GM12878 (cell line): ENCODE results near the gene CFAP61. TPM values are rescaled to one million over a fixed set of nuclear protein-coding genes. Genes with fewer than 3 reads are reported as not detected.

Source experiments
- ATAC-seq: fragments of 200-7000 bp; cut with Tn5 transposase; 3 replicates; pipeline ENCODE4 v1.9.1; 2020; ENCODE audit warnings: mild to moderate bottlenecking, moderate library complexity
- BruUV-seq: library from RNA; stranded (reverse); fragments of 400-500 nt; replicated peaks from 2 replicates; lab custom pipeline; 2021; lab: Mats Ljungman, UMichigan
- CTCF ChIA-PET: fragments of 300-600 bp; sonication (Branson Sonifier 250); formaldehyde crosslinking; extraction: SDS; loops from one replicate; lab custom pipeline; 2021; ENCODE audit warnings: inconsistent platforms; lab: Yijun Ruan, JAX
- POLR2A ChIA-PET: fragments of 350-600 bp; formaldehyde crosslinking; extraction: SDS; loops from one replicate; lab custom pipeline; 2021; ENCODE audit warnings: inconsistent platforms; lab: Charles Lee
- RAD21 ChIA-PET: fragments of 300-600 bp; sonication (Branson Sonifier 250); formaldehyde crosslinking; loops from one replicate; lab custom pipeline; 2023; ENCODE audit warnings: antibody characterized with exemption; ENCODE audit not compliant: unreplicated experiment; lab: Charles Lee
- SMC1A ChIA-PET: fragments of 300-600 bp; sonication (Branson Sonifier 250); formaldehyde crosslinking; loops from one replicate; lab custom pipeline; 2023; ENCODE audit not compliant: unreplicated experiment, uncharacterized antibody; lab: Charles Lee
- DNase-seq: peaks from one replicate; pipeline ENCODE4 v3.0.0-alpha.2; 2011; ENCODE audit warnings: low read depth, low spot score
- FAIRE-seq: peaks from 3 replicates; lab custom pipeline; 2011; peaks lifted over from hg19 to GRCh38; lab: Jason Lieb, UNC
- H2AFZ ChIP-seq: 2 replicates; pipeline ENCODE4 v1.6.0; 2011; ENCODE audit warnings: low read depth, low read length, control low read depth; ENCODE audit not compliant: control insufficient read depth
- H3K27ac ChIP-seq: 2 replicates; pipeline ENCODE4 v1.5.1; 2011; ENCODE audit warnings: control low read depth; ENCODE audit not compliant: control insufficient read depth, insufficient read depth
- H3K27me3 ChIP-seq, 2 experiments: replicated peaks in 1 of 2; 2 replicates each; pipeline versions ENCODE4 v1.6.0 to v1.6.1; 2011; ENCODE audit warnings: low read length in 1 of 2; ENCODE audit not compliant: control insufficient read depth in 2 of 2, insufficient read depth in 2 of 2
- H3K36me3 ChIP-seq, 2 experiments: 2 replicates each; pipeline ENCODE4 v1.5.1; 2011; ENCODE audit warnings: low read length in 1 of 2; ENCODE audit not compliant: control insufficient read depth in 2 of 2, insufficient read depth in 2 of 2
- H3K4me1 ChIP-seq: 2 replicates; pipeline ENCODE4 v1.6.1; 2011; ENCODE audit warnings: mild to moderate bottlenecking, low read length, moderate library complexity, mixed read lengths; ENCODE audit not compliant: control insufficient read depth, insufficient read depth
- H3K4me2 ChIP-seq: 2 replicates; pipeline ENCODE4 v1.6.0; 2011; ENCODE audit warnings: control low read depth; ENCODE audit not compliant: control insufficient read depth, insufficient read depth
- H3K4me3 ChIP-seq: fragments of 200-600 bp; sonication (generic); 2 replicates; pipeline ENCODE4 v1.5.1; 2016
- H3K79me2 ChIP-seq: 2 replicates; pipeline ENCODE4 v1.6.0; 2011; ENCODE audit warnings: low read length; ENCODE audit not compliant: control insufficient read depth, insufficient read depth
- H3K9ac ChIP-seq: 2 replicates; pipeline ENCODE4 v1.8.0; 2011; ENCODE audit warnings: low read length, control low read depth, mixed read lengths; ENCODE audit not compliant: control insufficient read depth, insufficient read depth
- H3K9me3 ChIP-seq: replicated peaks from 3 replicates; pipeline ENCODE4 v1.5.1; 2011; ENCODE audit warnings: mild to moderate bottlenecking, low read length; ENCODE audit not compliant: control insufficient read depth, insufficient read depth
- H4K20me1 ChIP-seq: 2 replicates; pipeline ENCODE4 v1.6.0; 2011; ENCODE audit not compliant: control insufficient read depth, insufficient read depth
- BMI1 ChIP-seq: fragments of 450-650 bp; IDR thresholded peaks from 2 replicates; pipeline ENCODE4 v1.6.1; 2016; ENCODE audit warnings: mild to moderate bottlenecking, moderate library complexity, borderline replicate concordance
- HSF1 ChIP-seq: fragments of 150-350 bp; IDR thresholded peaks from 2 replicates; pipeline ENCODE4 v1.6.1; 2014; ENCODE audit warnings: mild to moderate bottlenecking, low read depth, low read length
- IRF4 ChIP-seq: IDR thresholded peaks from 2 replicates; pipeline ENCODE4 v1.6.1; 2011; ENCODE audit warnings: low read depth, low read length
- NFXL1 ChIP-seq: fragments of 450-650 bp; IDR thresholded peaks from 2 replicates; pipeline ENCODE4 v1.6.1; 2017; ENCODE audit warnings: antibody characterized with exemption, mild to moderate bottlenecking, borderline replicate concordance
- NFYB ChIP-seq: IDR thresholded peaks from 2 replicates; pipeline ENCODE4 v1.6.1; 2011; ENCODE audit warnings: low read depth, mild to moderate bottlenecking, low read length, improper control_type of control experiment, moderate library complexity; ENCODE audit not compliant: insufficient read depth
- TBL1XR1 ChIP-seq: IDR thresholded peaks from 2 replicates; pipeline ENCODE4 v1.6.1; 2012; ENCODE audit warnings: low read depth, low read length, improper control_type of control experiment
- WGBS: methylation state at CpG from one replicate; pipeline ENCODE4 v1.1.6; 2016; ENCODE audit warnings: low lambda C conversion rate; ENCODE audit not compliant: insufficient replicate concordance, insufficient coverage; ENCODE audit errors: missing lambda C conversion rate; 5-methylcytosine and 5-hydroxymethylcytosine counted together
- in situ Hi-C: fragments of 300-500 bp; cut with MboI; formaldehyde crosslinking; loops from 9 replicates; pipeline ENCODE4 v1.14.3; 2018; ENCODE audit warnings: mixed read lengths
- intact Hi-C: fragments of 100-400 bp; cut with micrococcal nuclease; formaldehyde crosslinking; loops from one replicate; pipeline ENCODE4 v1.14.2; 2022; ENCODE audit not compliant: unreplicated experiment
- polyA plus RNA-seq, 11 experiments: library from polyadenylated mRNA; depleted of rRNA in 4 of 11; unstranded in 6 of 11; stranded (reverse) in 5 of 11; fragments of >200 nt; fragmentation: Nextera tagmentation in 4 of 11; fragmentation: Illumina TruSeq in 1 of 11; extraction: Ambion mirVana in 4 of 11; extraction: Trizol in 1 of 11; gene quantifications; 1 replicate in 1 of 11; 2 replicates in 10 of 11; pipeline versions ENCODE4 v1.2.1 to v1.2.3, GENCODE V29; 2011 to 2016; ENCODE audit warnings: inconsistent platforms in 2 of 11, missing spikeins in 2 of 11, low read depth in 1 of 11
- total RNA-seq, 4 experiments: library from RNA; depleted of rRNA in 3 of 4; stranded (reverse); fragments of >200 nt in 3 of 4; fragmentation: Illumina TruSeq in 1 of 4; extraction: Trizol in 1 of 4; gene quantifications; 2 replicates each; pipeline versions ENCODE4 v1.2.1 to v1.2.3, GENCODE V29; 2013 to 2021
- TF ChIP-seq, protein P1 (sequence below): fragments of 450-650 bp; formaldehyde crosslinking; IDR thresholded peaks from 2 replicates; pipeline ENCODE4 v1.4.0; 2020; ENCODE audit warnings: mild to moderate bottlenecking, moderate library complexity
- TF ChIP-seq, protein P2 (sequence below): fragments of 450-650 bp; IDR thresholded peaks from 2 replicates; pipeline ENCODE4 v1.6.1; 2017; ENCODE audit warnings: low read depth, mild to moderate bottlenecking, moderate library complexity

CFAP61 gene
- total and polyA plus RNA-seq, 10 of the 15 experiments (the other 5 are each of a cell fraction or from before 2014, with no cell fraction given): 0.11 to 0.41 (median 0.24) TPM; not detected in 7

GRCh38 chr20:20089939-20090338 is 37.6 kb downstream of the CFAP61 start:
- intact Hi-C loops: loop anchor here (10.0 kb wide), 2 partner anchors 275 to 505 kb away; partner anchors contain the start of gene INSM1
- no peak for TF ChIP-seq NFYB
- TF ChIP-seq TBL1XR1: no peak
- TF ChIP-seq NFXL1: no peak
- no peak for TF ChIP-seq BMI1
- TF ChIP-seq HSF1: no peak
- TF ChIP-seq, protein P1, sequence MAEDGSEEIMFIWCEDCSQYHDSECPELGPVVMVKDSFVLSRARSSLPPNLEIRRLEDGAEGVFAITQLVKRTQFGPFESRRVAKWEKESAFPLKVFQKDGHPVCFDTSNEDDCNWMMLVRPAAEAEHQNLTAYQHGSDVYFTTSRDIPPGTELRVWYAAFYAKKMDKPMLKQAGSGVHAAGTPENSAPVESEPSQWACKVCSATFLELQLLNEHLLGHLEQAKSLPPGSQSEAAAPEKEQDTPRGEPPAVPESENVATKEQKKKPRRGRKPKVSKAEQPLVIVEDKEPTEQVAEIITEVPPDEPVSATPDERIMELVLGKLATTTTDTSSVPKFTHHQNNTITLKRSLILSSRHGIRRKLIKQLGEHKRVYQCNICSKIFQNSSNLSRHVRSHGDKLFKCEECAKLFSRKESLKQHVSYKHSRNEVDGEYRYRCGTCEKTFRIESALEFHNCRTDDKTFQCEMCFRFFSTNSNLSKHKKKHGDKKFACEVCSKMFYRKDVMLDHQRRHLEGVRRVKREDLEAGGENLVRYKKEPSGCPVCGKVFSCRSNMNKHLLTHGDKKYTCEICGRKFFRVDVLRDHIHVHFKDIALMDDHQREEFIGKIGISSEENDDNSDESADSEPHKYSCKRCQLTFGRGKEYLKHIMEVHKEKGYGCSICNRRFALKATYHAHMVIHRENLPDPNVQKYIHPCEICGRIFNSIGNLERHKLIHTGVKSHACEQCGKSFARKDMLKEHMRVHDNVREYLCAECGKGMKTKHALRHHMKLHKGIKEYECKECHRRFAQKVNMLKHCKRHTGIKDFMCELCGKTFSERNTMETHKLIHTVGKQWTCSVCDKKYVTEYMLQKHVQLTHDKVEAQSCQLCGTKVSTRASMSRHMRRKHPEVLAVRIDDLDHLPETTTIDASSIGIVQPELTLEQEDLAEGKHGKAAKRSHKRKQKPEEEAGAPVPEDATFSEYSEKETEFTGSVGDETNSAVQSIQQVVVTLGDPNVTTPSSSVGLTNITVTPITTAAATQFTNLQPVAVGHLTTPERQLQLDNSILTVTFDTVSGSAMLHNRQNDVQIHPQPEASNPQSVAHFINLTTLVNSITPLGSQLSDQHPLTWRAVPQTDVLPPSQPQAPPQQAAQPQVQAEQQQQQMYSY (CRISPR knock-in tag): no peak
- TF ChIP-seq IRF4: no peak
- TF ChIP-seq, protein P2, sequence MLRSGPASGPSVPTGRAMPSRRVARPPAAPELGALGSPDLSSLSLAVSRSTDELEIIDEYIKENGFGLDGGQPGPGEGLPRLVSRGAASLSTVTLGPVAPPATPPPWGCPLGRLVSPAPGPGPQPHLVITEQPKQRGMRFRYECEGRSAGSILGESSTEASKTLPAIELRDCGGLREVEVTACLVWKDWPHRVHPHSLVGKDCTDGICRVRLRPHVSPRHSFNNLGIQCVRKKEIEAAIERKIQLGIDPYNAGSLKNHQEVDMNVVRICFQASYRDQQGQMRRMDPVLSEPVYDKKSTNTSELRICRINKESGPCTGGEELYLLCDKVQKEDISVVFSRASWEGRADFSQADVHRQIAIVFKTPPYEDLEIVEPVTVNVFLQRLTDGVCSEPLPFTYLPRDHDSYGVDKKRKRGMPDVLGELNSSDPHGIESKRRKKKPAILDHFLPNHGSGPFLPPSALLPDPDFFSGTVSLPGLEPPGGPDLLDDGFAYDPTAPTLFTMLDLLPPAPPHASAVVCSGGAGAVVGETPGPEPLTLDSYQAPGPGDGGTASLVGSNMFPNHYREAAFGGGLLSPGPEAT: no peak
- TF ChIP-seq, all 136 proteins: peak for 0
- H3K9ac ChIP-seq: no peak overlapping the region
- no peaks in the 10 kb centered on the region for H3K9me3 ChIP-seq
- H4K20me1 ChIP-seq: no peaks in the 10 kb centered on the region
- no peaks in the 10 kb centered on the region; a peak in 1 of 4 replicates for H3K27me3 ChIP-seq
- no peaks in the 10 kb centered on the region for H3K36me3 ChIP-seq
- no peak overlapping the region for H3K4me2 ChIP-seq
- H3K4me3 ChIP-seq: no peak overlapping the region
- FAIRE-seq (no peak), DNase-seq (no peak), ATAC-seq (no peak)
- ChIA-PET SMC1A (interaction anchor here (0.8 to 1.2 kb wide), 2 partner anchors 147 to 150 kb away, joined by 3 to 4 read pairs; no protein-coding TSS in a partner anchor), CTCF (interaction anchor here (1.4 to 1.6 kb wide), 2 partner anchors 38 to 147 kb away, joined by 3 read pairs; no protein-coding TSS in a partner anchor), RAD21 (interaction anchor here (2.4 kb wide), 1 partner anchor 148 kb away, joined by 7 read pairs; no protein-coding TSS in a partner anchor), POLR2A (no interaction called here)
- in situ Hi-C loops: loop anchor here (5.0 kb wide), 1 partner anchor 147 kb away; no protein-coding TSS in a partner anchor
- no TSS peak for BruUV-seq
- no peaks in the 10 kb centered on the region for H3K79me2 ChIP-seq
- H2AFZ ChIP-seq: no peak overlapping the region
- no peak overlapping the region for H3K27ac ChIP-seq
- H3K4me1 ChIP-seq: no peaks in the 10 kb centered on the region
- WGBS: 0% methylated on average over 1 of the region's 1 CpG
